ENCODE measurements around the gene PRAMEF7. TPM values are rescaled to one million over a fixed set of nuclear protein-coding genes. Genes with fewer than 3 reads are reported as not detected.
"Not testable (repeated sequence)": the region's sequence is repeated elsewhere in the genome, so short reads cannot be mapped to it uniquely, and the experiment has no call there.

Gene PRAMEF7
- not detected for polyA plus RNA-seq (ENCODE audit: insufficient read length in 4 of 4)

- DNase-seq (ENCODE audit: low read depth in 4 of 4, low spot score in 3 of 4): not testable (repeated sequence)
These were observed at the start of gene PRAMEF7 for GRCh38 chr1:12916310-12916709. TSS of gene PRAMEF7 (plus strand) at chr1:12916610. CDS start at chr1:12917693, 1,083 bp downstream.

- not testable (repeated sequence) for DNase-seq (ENCODE audit: low read depth in 4 of 4, low spot score in 3 of 4)
These were observed 38.0 kb upstream of the PRAMEF7 start for GRCh38 chr1:12878453-12878852.

- not testable (repeated sequence) for DNase-seq (ENCODE audit: low read depth in 4 of 4, low spot score in 3 of 4)
These were observed 30.3 kb upstream of the PRAMEF7 start, which contains the start of gene PRAMEF4 for GRCh38 chr1:12886101-12886500. TSS of gene PRAMEF4 (minus strand) at chr1:12886201. CDS start at chr1:12883394, 2,807 bp downstream.

GRCh38 chr1:12898170-12898569 lies 18.2 kb upstream of the PRAMEF7 start, which contains the start of gene PRAMEF10:
TSS of gene PRAMEF10 (minus strand) at chr1:12898270. CDS start at chr1:12895847, 2,423 bp downstream.
- not testable (repeated sequence) for DNase-seq (ENCODE audit: low read depth in 4 of 4, low spot score in 3 of 4)

- not testable (repeated sequence) for DNase-seq (ENCODE audit: low read depth in 4 of 4, low spot score in 3 of 4)
These were observed 17.2 kb upstream of the PRAMEF7 start for GRCh38 chr1:12899186-12899585.

GRCh38 chr1:12903793-12904572 lies 12.4 kb upstream of the PRAMEF7 start:
- not testable (repeated sequence) for DNase-seq (ENCODE audit: low read depth in 4 of 4, low spot score in 3 of 4)

GRCh38 chr1:12921749-12922148 lies 5.3 kb downstream of the PRAMEF7 start:
- DNase-seq (ENCODE audit: low read depth in 4 of 4, low spot score in 3 of 4): not testable (repeated sequence)

GRCh38 chr1:12924368-12924767 lies 8.0 kb downstream of the PRAMEF7 start:
- not testable (repeated sequence) for DNase-seq (ENCODE audit: low read depth in 4 of 4, low spot score in 3 of 4)

GRCh38 chr1:12947480-12947879 lies 31.1 kb downstream of the PRAMEF7 start, which contains the start of gene PRAMEF6:
TSS of gene PRAMEF6 (minus strand) at chr1:12947580. CDS start at chr1:12942518, 5,062 bp downstream.
- not testable (repeated sequence) for DNase-seq (ENCODE audit: low read depth in 4 of 4, low spot score in 3 of 4)

Other genes with a start within 250 kb of the PRAMEF7 start
- not detected for gene AADACL3, start 200.5 kb upstream of the PRAMEF7 start, polyA plus RNA-seq (ENCODE audit: insufficient read length in 4 of 4)
- gene CFAP107, start 170.4 kb upstream of the PRAMEF7 start, polyA plus RNA-seq (ENCODE audit: insufficient read length in 4 of 4): 1 to 10 TPM in 1 of 4 donors, under 1 TPM in 3; 0.89 to 1.0 (median 0.95) TPM
- gene PRAMEF12, start 142.9 kb upstream of the PRAMEF7 start, polyA plus RNA-seq (ENCODE audit: insufficient read length in 4 of 4): not detected
- gene PRAMEF1, start 125.2 kb upstream of the PRAMEF7 start, polyA plus RNA-seq (ENCODE audit: insufficient read length in 4 of 4): not detected
- gene PRAMEF11, start 85.2 kb upstream of the PRAMEF7 start, polyA plus RNA-seq (ENCODE audit: insufficient read length in 4 of 4): not detected
- gene HNRNPCL1, start 67.9 kb upstream of the PRAMEF7 start, polyA plus RNA-seq (ENCODE audit: insufficient read length in 4 of 4): under 1 TPM in 3 of 4 donors, not detected in 1; 0.24 to 0.40 (median 0.31) TPM
- not detected for gene PRAMEF2, start 59.5 kb upstream of the PRAMEF7 start, polyA plus RNA-seq (ENCODE audit: insufficient read length in 4 of 4)
- gene PRAMEF4, start 30.4 kb upstream of the PRAMEF7 start, polyA plus RNA-seq (ENCODE audit: insufficient read length in 4 of 4): not detected
- not detected for gene PRAMEF10, start 18.3 kb upstream of the PRAMEF7 start, polyA plus RNA-seq (ENCODE audit: insufficient read length in 4 of 4)
- not detected for gene PRAMEF6, start 31.0 kb downstream of the PRAMEF7 start, polyA plus RNA-seq (ENCODE audit: insufficient read length in 4 of 4)
- not detected for gene PRAMEF27, start 140.0 kb downstream of the PRAMEF7 start, polyA plus RNA-seq (ENCODE audit: insufficient read length in 4 of 4)
- gene HNRNPCL3, start 144.2 kb downstream of the PRAMEF7 start, polyA plus RNA-seq (ENCODE audit: insufficient read length in 4 of 4): not detected
- not detected for gene PRAMEF25, start 154.2 kb downstream of the PRAMEF7 start, polyA plus RNA-seq (ENCODE audit: insufficient read length in 4 of 4)
- under 1 TPM in 2 of 4 donors, not detected in 2; 0.27 to 0.28 TPM for gene HNRNPCL2, start 200.2 kb downstream of the PRAMEF7 start, polyA plus RNA-seq (ENCODE audit: insufficient read length in 4 of 4)
- gene PRAMEF26, start 239.4 kb downstream of the PRAMEF7 start, polyA plus RNA-seq (ENCODE audit: insufficient read length in 4 of 4): not detected
- gene HNRNPCL4, start 249.0 kb downstream of the PRAMEF7 start, polyA plus RNA-seq (ENCODE audit: insufficient read length in 4 of 4): under 1 TPM in 2 of 4 donors, not detected in 2; 0.16 to 0.22 TPM

All from right renal pelvis (tissue), 4 donors.